ENCODE measurements around the gene NRG3.

NRG3 gene

GRCh38 chr10:81882011-81882410, 7.0 kb downstream of the NRG3 start:
- DNase-seq (ENCODE audit: extremely low read depth in 1 of 2, low read depth in 1 of 2), result no peak

- DNase-seq (ENCODE audit: extremely low read depth in 1 of 2, low read depth in 1 of 2), result no peak
Measured at GRCh38 chr10:81884856-81885255, 9.9 kb downstream of the NRG3 start.

- DNase-seq (ENCODE audit: extremely low read depth in 1 of 2, low read depth in 1 of 2), result no peak
Measured at GRCh38 chr10:81885491-81885890, 10.5 kb downstream of the NRG3 start.

DNA sequence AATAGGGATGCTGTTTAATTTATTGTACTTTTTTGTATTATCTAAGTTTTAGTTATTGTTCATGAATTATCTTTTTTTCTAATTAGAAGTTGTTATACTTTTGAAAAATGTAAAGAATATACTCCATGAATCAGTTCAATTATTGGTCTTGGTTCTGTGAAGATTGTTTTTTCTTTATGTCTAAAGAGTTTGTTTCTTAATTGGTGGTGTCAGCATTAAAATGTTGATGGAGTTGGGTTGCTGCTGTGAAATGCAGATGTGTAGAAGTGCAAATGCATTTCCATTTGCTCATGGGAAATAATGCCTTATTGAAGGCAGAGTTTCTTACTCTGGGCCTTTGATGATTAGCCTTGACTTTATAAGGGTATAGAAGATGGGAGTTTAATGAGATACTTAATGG, 11.9 kb downstream of the NRG3 start:
- no peak for DNase-seq (ENCODE audit: extremely low read depth in 1 of 2, low read depth in 1 of 2)

GRCh38 chr10:81889181-81889769, 14.3 kb downstream of the NRG3 start:
- DNase-seq (ENCODE audit: extremely low read depth in 1 of 2, low read depth in 1 of 2), result no peak

DNA sequence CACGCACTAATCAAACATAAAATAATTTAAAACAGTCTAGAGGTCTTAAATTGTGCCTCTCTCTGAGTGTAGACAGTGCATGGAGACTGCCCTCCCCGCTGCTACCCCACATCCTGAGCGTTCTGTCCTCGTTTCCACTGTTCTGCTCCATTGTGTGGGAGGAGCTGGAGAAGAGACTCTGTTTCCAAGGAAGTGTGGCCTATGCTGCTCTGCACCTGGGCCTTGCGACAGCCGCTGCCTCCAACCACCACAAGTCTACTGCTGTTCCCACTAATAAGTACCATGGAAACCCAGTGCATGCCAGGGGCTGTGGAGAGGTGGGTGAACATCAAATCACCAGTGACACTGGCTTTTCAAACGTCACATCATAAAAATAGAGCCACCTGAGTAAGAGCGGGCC, 19.6 kb downstream of the NRG3 start:
- DNase-seq (ENCODE audit: extremely low read depth in 1 of 2, low read depth in 1 of 2), result no peak

DNA sequence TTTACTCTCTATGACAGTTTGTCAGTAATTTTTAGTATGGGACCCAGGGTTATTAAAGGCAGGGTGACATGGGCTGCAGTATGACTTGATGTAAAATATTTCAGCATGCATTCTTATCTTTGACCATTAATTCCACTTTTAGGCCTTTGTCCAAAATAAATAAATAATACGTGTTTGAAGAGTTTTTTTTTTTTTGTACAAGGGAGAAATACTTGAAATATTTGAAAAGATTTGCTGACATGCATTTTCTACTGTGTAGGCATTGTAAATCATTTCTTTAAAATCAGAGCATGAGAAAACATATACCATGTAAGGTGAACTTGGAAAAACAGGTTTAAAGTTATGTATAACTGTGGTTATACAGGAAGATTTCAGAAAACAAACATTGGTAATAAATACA, 23.5 kb downstream of the NRG3 start:
- no peak for DNase-seq (ENCODE audit: extremely low read depth in 1 of 2, low read depth in 1 of 2)

DNA sequence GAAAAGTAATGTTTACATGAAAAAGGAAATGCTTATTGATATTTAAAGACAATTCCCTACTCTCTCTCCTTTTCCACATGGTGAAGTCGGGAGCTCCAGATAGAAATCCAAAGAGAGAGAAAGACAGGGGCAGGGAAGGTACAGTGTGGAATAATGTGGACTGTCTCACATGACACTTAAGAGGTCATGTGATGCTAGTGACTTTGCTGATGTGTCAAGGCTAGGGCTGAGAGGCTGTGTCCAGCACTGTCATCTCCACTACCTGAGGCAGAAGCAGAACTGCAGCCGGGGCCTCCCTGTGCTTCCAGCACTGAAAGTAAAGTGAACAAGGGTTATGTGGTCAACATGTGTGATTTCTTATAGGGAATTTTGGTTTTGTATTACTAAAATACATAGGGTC, 26.0 kb downstream of the NRG3 start:
- no peak for DNase-seq (ENCODE audit: extremely low read depth in 1 of 2, low read depth in 1 of 2)

- DNase-seq (ENCODE audit: extremely low read depth in 1 of 2, low read depth in 1 of 2), result no peak
Measured at GRCh38 chr10:81903472-81903871, 28.5 kb downstream of the NRG3 start.

DNA sequence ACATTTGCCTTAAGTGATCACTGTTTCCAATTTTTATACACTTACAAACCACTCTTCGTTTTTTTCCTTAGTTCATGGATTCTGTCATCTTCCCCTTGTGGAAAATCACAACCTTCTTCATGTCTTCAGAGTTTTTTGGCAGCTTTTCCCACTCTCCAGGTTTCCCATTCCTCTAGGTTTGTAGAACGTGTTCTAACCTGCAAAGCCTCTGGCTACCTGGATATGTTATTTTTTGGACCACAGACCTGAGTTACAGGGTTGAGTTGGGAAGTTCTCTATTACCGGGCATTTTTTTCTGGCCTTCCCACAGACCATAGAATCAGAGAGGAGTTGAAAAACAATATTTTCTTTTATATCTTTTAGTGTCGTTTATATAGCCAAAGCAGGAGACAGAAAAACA, 30.2 kb downstream of the NRG3 start:
- no peak for DNase-seq (ENCODE audit: extremely low read depth in 1 of 2, low read depth in 1 of 2)

DNA sequence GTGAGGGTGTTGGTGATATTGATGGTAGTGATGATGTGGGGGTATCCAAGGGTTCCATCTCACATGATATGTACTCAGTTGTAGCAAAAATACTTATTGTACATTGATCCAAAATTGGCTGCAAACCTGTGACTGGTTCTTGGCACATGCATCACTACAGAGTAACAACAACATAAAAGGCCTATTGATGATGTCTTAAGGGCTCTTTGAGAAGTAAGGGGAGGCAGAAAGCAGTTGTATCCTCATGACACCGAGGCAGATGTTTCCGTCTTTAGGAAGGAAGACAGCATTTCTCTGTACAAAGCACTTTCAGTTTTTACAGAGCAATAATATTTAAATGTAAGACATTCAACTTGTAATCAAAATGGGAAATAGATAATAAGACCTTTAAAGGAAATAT, 34.5 kb downstream of the NRG3 start:
- no peak for DNase-seq (ENCODE audit: extremely low read depth in 1 of 2, low read depth in 1 of 2)

DNA sequence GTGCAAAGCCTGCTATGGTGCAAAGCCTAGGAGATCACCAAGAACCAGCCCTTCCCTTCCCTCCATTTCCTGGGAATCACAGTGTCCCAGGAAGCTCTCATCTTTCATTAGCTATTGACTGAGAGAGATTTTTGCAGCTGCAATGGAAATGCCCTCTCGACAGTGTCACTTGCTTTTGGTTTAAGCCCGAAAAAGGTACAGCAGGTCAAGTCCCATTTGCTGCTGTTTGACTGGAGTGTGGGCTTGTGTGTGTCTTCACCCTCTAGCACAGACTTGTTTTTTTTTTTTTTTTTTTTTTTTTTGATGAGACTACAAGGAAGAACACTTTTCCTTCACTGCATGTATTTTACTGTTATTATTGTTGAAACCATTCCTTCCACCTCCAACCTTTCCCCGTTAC, 36.3 kb downstream of the NRG3 start:
- no peak for DNase-seq (ENCODE audit: extremely low read depth in 1 of 2, low read depth in 1 of 2)

GRCh38 chr10:81914736-81915503, 39.9 kb downstream of the NRG3 start:
- DNase-seq (ENCODE audit: extremely low read depth in 1 of 2, low read depth in 1 of 2), result no peak

DNA sequence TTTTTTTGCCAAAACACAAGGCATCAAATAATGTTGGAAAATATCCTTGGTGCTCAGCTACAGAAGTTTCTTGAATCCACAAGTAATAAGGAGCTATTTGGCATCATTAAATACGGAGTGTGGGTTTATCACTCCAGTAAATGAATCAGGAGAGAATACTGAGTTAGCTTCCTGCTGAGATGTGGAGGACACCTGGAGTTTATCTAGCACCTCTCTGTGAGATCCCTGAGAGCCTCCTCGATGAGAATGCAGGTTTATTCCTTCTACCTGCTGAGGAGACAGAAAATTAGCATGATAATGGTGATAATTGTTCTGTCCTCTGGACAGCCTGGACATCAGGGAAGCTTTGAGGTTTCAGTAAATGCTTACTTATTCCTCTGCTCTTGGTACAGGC, 40.5 kb downstream of the NRG3 start:
- no peak for DNase-seq (ENCODE audit: extremely low read depth in 1 of 2, low read depth in 1 of 2)

DNA sequence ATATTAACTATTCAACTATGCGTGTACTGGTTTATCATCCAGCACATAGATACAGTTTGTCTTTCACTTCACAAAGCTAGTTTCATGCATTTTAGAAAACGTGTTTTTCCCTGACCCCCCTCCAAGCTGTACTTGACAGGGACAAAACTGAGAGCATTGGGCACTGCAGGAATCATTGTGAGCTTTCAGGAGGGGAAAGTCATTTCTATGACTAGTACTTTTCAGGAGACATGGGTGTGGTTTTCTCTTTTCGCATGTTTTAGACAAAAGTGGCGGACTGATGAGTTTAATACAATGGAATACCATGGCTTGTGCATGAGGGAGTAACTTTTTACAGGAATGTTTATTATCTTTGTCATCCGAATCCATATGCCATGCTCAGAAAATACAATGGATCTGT, 42.7 kb downstream of the NRG3 start:
- no peak for DNase-seq (ENCODE audit: extremely low read depth in 1 of 2, low read depth in 1 of 2)

- no peak for DNase-seq (ENCODE audit: extremely low read depth in 1 of 2, low read depth in 1 of 2)
Measured at GRCh38 chr10:81918766-81919165, 43.8 kb downstream of the NRG3 start.

DNA sequence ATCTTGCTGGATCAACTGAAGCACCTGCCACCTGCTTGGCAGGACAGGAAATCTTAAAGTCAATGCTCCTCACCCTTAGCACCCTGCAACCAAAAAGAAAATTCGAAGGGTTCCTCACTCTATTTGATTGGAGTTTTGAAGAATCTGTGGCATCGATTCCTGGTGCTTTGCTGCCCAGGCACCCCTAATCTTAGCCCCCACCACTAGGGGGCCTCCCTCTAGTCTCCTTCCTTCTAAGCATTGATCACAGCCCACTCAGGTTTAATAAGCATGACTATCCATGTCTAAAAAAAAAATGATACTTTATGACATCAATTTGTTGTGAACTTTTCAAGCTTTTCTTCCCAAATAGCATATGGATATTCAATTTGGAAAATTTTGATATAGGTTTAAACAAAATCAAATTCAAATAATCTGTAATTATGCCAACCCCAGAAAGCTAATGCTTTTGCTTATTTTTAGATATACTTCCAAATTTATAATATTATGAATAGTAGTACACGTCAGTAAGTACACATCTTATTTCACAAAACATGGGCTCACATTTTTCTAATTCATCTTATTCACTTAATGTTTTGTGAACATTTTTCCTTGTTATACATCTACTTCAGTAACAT, 45.3 kb downstream of the NRG3 start:
- DNase-seq (ENCODE audit: extremely low read depth in 1 of 2, low read depth in 1 of 2), result no peak

DNA sequence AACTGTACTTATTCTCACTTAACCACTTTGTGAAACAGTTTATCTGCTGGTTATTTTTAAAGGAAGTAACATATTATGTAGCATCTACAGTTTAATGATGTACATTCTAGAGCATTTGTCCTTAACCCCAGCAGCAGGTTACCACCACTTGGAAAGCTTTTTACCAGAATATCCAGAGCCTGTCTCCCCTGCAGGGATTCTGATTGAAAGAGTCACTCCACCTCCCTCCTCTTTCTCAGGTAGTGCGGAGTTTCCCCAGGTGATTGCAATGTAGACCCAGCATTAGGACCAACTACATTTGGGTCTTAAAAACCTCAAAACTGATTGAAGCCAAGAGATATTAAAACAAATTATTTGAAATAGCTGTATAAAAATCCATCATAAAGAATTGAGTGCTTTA, 53.1 kb downstream of the NRG3 start:
- no peak for DNase-seq (ENCODE audit: extremely low read depth in 1 of 2, low read depth in 1 of 2)

DNA sequence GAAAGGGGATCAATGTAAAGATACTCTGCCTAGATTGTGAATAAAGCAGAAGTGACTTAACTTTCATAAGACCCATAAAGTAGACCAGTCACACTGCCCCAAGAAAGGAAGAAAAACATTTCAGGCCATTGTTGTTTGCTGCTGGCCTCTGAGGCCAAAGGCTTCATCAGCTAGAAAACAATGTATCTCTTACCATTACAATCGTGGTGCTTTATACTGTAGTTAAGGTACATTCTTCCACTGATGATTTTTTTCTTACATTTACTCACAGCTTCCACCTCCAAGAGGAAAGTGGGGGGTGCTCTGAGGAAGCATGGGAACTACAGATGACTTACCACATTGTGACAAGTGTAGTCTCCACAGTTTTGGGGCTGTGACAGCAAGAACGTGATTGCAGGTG, 68.6 kb downstream of the NRG3 start:
- no peak for DNase-seq (ENCODE audit: extremely low read depth in 1 of 2, low read depth in 1 of 2)

GRCh38 chr10:81944609-81945008, 69.6 kb downstream of the NRG3 start:
- DNase-seq (ENCODE audit: extremely low read depth in 1 of 2, low read depth in 1 of 2), result no peak

GRCh38 chr10:81949283-81949682, 74.3 kb downstream of the NRG3 start:
- DNase-seq (ENCODE audit: extremely low read depth in 1 of 2, low read depth in 1 of 2), result no peak

GRCh38 chr10:81950358-81950757, 75.4 kb downstream of the NRG3 start:
- DNase-seq (ENCODE audit: extremely low read depth in 1 of 2, low read depth in 1 of 2), result no peak
